Measurements from ENCODE around the gene IL7R. TPM values are rescaled to one million over a fixed set of nuclear protein-coding genes. Genes with fewer than 3 reads are reported as not detected.
"Not testable (repeated sequence)": the region's sequence is repeated elsewhere in the genome, so short reads cannot be mapped to it uniquely, and the experiment has no call there.

Gene IL7R
- polyA plus RNA-seq, 4 donors, result 0.69 to 1.3 (median 0.93) TPM

DNA sequence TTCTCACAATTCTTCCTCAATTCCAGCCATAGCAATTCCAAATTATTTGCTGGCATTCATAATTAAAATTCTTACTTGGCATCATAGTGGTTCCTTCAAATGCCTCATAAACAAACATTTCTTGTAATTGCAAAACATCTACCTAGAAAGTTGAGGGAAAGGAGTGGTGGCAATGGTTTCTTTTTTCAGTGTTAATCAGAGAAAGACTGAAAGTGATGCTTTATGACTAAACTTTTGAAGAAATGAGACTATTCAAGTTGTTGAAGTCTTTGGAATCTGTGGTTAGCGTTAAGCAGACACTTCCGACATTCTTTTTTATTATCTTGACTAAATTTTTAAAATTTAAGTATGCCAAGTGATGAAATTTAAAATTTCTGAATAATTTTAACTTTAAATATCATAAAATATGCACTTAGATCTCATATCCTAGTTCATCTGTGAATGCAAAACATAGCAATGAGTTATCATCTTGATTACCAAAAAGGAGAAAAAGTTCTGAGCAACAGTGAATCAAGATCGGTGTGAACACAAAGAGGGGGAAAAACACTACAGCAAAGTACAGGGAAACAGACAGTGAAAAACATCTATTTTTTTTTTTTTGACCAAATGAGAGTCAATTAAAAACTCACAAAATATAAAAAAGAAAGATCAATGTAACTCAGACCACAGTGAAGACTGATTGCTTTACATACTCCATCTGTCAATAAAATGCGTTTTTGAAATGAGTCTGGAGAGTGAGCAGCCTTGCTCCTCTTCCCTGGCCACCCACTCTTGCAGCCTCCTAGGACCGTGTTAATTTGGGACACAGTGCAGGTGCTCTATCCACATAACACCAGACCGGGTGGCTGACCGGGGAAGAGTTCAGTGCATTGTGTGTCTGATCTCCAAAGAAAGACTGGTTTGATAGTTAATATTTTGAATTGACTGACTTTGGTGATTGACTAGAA, 20.6 kb upstream of the IL7R start:
- no peak for DNase-seq (ENCODE audit: low read depth in 4 of 4, low spot score in 3 of 4)

GRCh38 chr5:35838370-35839042, 18.2 kb upstream of the IL7R start:
- no peak for DNase-seq (ENCODE audit: low read depth in 4 of 4, low spot score in 3 of 4)

GRCh38 chr5:35842856-35843255, 13.8 kb upstream of the IL7R start:
- DNase-seq (ENCODE audit: low read depth in 4 of 4, low spot score in 3 of 4), result no peak

DNA sequence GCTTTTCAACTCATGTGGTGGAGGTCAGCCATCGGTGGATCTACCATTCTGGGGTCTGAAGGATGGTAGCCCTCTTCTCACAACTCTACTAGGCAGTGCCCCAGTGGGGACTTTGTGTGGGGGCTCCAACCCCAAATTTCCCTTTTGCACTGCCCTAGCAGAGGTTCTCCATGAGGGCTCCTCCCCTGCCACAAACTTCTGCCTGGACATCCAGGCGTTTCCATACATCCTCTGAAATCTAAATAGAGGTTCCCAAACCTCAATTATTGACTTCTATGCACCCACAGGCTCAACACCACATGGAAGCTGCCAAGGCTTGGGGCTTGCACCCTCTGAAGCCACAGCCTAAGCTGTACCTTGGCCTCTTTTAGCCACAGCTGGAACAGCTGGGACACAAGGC, 11.2 kb upstream of the IL7R start:
- not testable (repeated sequence) for DNase-seq (ENCODE audit: low read depth in 4 of 4, low spot score in 3 of 4)

GRCh38 chr5:35847491-35847890, 9.2 kb upstream of the IL7R start:
- no peak for DNase-seq (ENCODE audit: low read depth in 4 of 4, low spot score in 3 of 4)

DNA sequence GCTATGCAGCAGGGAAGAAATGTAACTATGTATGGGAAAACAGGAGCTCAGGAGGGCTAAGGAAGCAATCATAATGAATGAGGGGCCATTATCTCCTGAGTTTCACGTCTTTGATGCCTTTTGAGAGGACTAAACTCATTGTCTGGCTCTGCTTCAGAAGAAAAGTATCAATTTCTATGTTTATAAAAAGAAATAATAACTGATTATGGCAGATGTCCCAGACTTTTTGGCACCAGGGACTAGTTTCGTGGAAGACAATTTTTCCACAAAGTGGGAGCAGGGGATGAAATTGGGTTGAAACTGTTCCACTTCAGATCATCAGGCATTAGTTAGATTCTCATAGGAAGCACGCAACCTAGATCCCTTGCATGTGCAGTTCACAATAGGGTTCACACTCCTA, 8.7 kb upstream of the IL7R start:
- no peak for DNase-seq (ENCODE audit: low read depth in 4 of 4, low spot score in 3 of 4)

DNA sequence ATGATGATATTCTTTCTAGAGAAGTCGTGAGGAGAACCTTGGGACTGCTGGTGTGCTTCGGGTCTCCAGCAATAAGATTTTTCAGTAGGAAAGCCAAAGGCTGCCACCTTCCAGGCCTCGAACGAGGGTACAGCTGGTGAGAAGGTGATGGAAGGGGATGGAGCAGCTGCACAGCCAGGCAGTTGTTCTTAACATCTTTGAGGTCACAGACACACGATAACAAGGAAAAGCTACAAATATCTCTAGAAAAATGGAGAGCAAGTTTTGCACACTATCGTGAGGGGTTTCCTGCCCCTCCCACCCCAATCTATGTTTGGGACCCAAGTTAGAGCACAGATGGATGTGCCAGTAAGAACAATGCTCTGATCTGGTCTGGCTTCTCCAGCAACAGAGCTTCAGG, 6.8 kb upstream of the IL7R start:
- no peak for DNase-seq (ENCODE audit: low read depth in 4 of 4, low spot score in 3 of 4)

- DNase-seq (ENCODE audit: low read depth in 4 of 4, low spot score in 3 of 4), result no peak
These were observed 5.6 kb upstream of the IL7R start for GRCh38 chr5:35850967-35851680.

- no peak for DNase-seq (ENCODE audit: low read depth in 4 of 4, low spot score in 3 of 4)
These were observed 4.5 kb upstream of the IL7R start for GRCh38 chr5:35852084-35852734.

DNA sequence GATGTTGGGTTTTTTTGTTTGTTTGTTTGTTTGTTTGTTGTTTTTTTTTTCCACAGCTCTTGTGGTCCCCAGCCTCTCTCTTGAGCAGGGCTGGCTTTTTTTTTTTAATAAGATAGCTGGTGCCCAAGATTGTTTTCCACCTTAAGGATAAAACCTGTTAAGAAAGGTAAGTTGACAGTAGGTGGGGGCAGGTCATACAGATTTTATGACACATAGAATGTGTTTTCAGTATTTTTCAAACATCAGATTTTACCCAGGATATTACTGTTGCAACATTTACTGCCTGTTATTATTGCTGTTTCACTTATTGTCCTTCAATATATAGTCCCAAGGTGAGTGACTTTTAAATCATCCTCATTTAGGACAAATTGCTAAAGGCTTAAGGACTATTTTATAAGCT, 3.9 kb upstream of the IL7R start:
- no peak for DNase-seq (ENCODE audit: low read depth in 4 of 4, low spot score in 3 of 4)

DNA sequence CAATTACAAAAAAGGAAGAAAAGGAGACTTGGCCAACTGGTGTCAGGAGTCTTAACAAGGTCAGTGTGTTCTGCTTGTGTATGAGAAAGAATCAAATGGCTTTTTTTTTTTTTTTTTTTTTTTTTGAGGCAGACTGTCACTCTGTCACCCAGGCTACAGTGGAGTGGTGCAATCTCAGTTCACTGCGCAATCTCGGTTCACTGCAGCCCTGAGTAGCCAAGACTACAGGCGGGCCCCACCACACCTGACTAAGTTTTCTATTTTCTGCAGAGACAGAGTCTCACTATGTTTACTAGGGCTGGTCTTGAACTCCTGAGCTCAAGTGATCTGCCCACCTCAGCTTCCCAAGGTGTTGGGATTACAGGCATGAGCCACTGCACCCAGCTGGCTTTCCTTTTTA, 3.1 kb upstream of the IL7R start:
- no peak for DNase-seq (ENCODE audit: low read depth in 4 of 4, low spot score in 3 of 4)

DNA sequence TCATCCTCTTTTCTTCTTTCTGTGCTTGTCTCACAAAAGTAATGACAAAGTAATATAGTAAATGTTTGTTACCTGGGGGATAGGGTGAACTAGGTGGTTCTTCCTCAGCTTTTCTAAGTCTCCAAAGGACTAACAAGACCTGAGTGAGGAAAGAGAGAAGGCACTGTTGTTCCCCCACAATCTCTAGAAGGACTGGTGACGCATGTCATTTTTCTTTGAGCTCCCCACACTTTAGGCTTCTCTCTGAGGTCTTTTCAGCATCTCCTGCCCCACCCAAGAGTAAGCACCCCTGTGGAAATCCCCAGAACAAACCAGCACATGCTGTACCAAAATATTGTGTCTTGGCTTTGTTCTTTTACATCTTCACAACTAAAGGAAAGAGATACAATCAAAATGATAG, 2.4 kb upstream of the IL7R start:
- DNase-seq (ENCODE audit: low read depth in 4 of 4, low spot score in 3 of 4), result no peak

- DNase-seq (ENCODE audit: low read depth in 4 of 4, low spot score in 3 of 4), result no peak
These were observed 1.5 kb upstream of the IL7R start for GRCh38 chr5:35855187-35855586.

- not testable (repeated sequence) for DNase-seq (ENCODE audit: low read depth in 4 of 4, low spot score in 3 of 4)
These were observed 416 bp upstream of the IL7R start for GRCh38 chr5:35856186-35856764.

GRCh38 chr5:35857606-35858205, 1.0 kb downstream of the IL7R start:
- DNase-seq (ENCODE audit: low read depth in 4 of 4, low spot score in 3 of 4), result no peak

DNA sequence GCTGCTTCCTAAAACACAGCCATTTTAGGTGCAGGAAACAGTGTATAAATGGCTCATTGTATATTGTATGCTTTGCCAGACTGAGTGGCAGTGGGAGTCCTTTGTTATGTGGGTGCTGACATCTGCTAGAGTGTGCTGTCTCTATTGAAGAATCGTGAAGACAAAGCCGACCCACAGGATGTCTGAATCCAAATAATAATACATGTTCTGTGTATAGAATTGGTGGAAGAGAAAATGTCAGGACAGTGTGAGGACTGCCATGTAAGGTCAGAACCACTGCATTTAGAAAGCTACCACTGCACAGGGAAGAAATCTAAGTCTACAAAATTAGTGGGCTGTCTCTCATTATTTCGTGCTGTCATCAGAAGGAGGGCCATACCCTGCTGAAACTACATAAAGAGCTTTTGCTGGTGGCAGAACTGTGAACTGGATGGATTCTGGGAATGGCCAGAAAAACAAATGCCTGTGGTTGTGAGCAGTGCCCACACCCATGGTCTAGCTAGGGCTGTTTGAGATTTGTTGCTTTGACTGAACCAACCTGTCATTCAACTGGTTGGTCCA, 2.5 kb downstream of the IL7R start:
- no peak for DNase-seq (ENCODE audit: low read depth in 4 of 4, low spot score in 3 of 4)

DNA sequence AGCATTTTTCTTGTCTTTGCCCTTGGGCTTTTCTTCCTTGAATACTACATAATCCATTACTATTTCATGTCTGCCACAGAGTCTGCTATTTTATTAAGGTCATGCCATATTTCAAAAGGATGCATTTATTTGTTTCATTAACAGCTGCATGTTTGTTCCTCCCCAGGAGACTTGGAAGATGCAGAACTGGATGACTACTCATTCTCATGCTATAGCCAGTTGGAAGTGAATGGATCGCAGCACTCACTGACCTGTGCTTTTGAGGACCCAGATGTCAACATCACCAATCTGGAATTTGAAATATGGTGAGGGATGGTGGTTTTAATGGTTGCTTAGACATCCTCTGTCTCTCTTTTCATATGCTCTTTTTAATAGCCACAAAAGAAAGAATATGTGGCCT, 4.0 kb downstream of the IL7R start:
- DNase-seq (ENCODE audit: low read depth in 4 of 4, low spot score in 3 of 4), result no peak

DNA sequence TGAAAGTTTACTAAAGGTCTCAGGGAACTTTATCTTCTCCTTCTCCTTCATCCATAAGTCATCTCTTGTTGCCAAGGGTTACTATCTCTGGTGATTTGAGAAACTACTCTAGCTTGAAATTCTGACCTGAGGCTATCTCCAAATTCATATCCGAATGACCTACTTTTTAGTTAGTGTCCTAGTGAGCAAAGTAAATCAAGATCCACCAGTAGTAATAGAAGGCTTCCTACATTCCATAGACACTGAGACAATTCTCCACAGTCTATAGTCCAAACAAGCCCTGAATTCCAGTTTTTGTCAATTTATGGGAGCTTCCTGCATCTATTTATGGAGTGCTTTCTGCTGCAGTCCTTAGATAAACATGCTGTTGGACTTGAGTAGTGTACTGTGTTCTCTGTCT, 5.0 kb downstream of the IL7R start:
- DNase-seq (ENCODE audit: low read depth in 4 of 4, low spot score in 3 of 4), result no peak

GRCh38 chr5:35862126-35862525, 5.4 kb downstream of the IL7R start:
- DNase-seq (ENCODE audit: low read depth in 4 of 4, low spot score in 3 of 4), result no peak

GRCh38 chr5:35863159-35863558, 6.5 kb downstream of the IL7R start:
- no peak for DNase-seq (ENCODE audit: low read depth in 4 of 4, low spot score in 3 of 4)
